ENCODE measurements around the gene SELENOW. TPM values are rescaled to one million over a fixed set of nuclear protein-coding genes. Genes with fewer than 3 reads are reported as not detected.

The SELENOW gene
- total RNA-seq, 1 donor from 2014 or later, result 262 TPM

- Histone ChIP-seq H3K4me1 (no peaks in the 10 kb centered on the region), H3K4me3 (no peak overlapping the region), H3K36me3 (peaks cover 94% of the 10 kb centered on the region), H3K27me3 (no peaks in the 10 kb centered on the region), H3K9me3 (peaks cover 5% of the 10 kb centered on the region), H3K27ac (no peak overlapping the region)
- no peak for TF ChIP-seq CTCF (IDR thresholded peaks at IDR 0.05)
- ATAC-seq (no peak), DNase-seq (no peak)
- intact Hi-C loops (cut with DNase I), result no loop called here
Measured at GRCh38 chr19:47755762-47756626, 22.5 kb upstream of the SELENOW start.

- Histone ChIP-seq H3K36me3 (peaks cover 89% of the 10 kb centered on the region), H3K27me3 (no peaks in the 10 kb centered on the region), H3K9me3 (peaks cover 5% of the 10 kb centered on the region), H3K4me1 (no peaks in the 10 kb centered on the region), H3K4me3 (no peak overlapping the region), H3K27ac (no peak overlapping the region)
- DNase-seq, result no peak
- intact Hi-C loops (cut with DNase I), result no loop called here
- TF ChIP-seq CTCF (IDR thresholded peaks at IDR 0.05), result no peak
- ATAC-seq, result no peak
Measured at GRCh38 chr19:47756627-47756929, 21.9 kb upstream of the SELENOW start.

- peaks cover 5% of the 10 kb centered on the region for H3K9me3 ChIP-seq
- H3K27me3 ChIP-seq, result no peaks in the 10 kb centered on the region
- intact Hi-C loops (cut with DNase I), result no loop called here
- H3K36me3 ChIP-seq, result peaks cover 84% of the 10 kb centered on the region
- ATAC-seq, result no peak
- H3K4me3 ChIP-seq, result no peak overlapping the region
- DNase-seq, result no peak
- no peak for TF ChIP-seq CTCF (IDR thresholded peaks at IDR 0.05)
- H3K27ac ChIP-seq, result no peak overlapping the region
- no peaks in the 10 kb centered on the region for H3K4me1 ChIP-seq
Measured at GRCh38 chr19:47756953-47757608, 21.4 kb upstream of the SELENOW start.

- no peak for DNase-seq
- H3K9me3 ChIP-seq, result peaks cover 5% of the 10 kb centered on the region
- no peak for TF ChIP-seq CTCF (IDR thresholded peaks at IDR 0.05)
- no peak for ATAC-seq
- no peaks in the 10 kb centered on the region for H3K27me3 ChIP-seq
- H3K27ac ChIP-seq, result no peak overlapping the region
- intact Hi-C loops (cut with DNase I), result no loop called here
- H3K36me3 ChIP-seq, result peaks cover 76% of the 10 kb centered on the region
- H3K4me1 ChIP-seq, result no peaks in the 10 kb centered on the region
- no peak overlapping the region for H3K4me3 ChIP-seq
Measured at GRCh38 chr19:47757617-47758442, 20.7 kb upstream of the SELENOW start.

GRCh38 chr19:47758443-47758804 is 20.1 kb upstream of the SELENOW start:
- H3K9me3 ChIP-seq, result peaks cover 5% of the 10 kb centered on the region
- DNase-seq (no peak), ATAC-seq (no peak)
- H3K4me1 ChIP-seq, result no peaks in the 10 kb centered on the region
- intact Hi-C loops (cut with DNase I), result no loop called here
- H3K27ac ChIP-seq, result no peak overlapping the region
- H3K27me3 ChIP-seq, result no peaks in the 10 kb centered on the region
- peaks cover 70% of the 10 kb centered on the region for H3K36me3 ChIP-seq
- no peak for TF ChIP-seq CTCF (IDR thresholded peaks at IDR 0.05)
- H3K4me3 ChIP-seq, result no peak overlapping the region

Data from upper lobe of right lung (tissue), 1 donor.